Aorta (tissue), 5 donors: ENCODE results near the gene XRCC5. TPM values are rescaled to one million over a fixed set of nuclear protein-coding genes. Genes with fewer than 3 reads are reported as not detected.

Experiments
- ATAC-seq: fragments of 200-7000 bp; cut with Tn5 transposase; one replicate; pipeline ENCODE4 v1.9.1; 2022; ENCODE audit warnings: moderate library complexity; ENCODE audit not compliant: low FRiP score
- DNase-seq, 2 donors: peaks; one replicate each; pipeline ENCODE4 v3.0.0-alpha.2; 2020
- H3K27ac ChIP-seq, 2 donors: one replicate each; pipeline ENCODE4 v1.5.1; 2013; ENCODE audit warnings: low read length in 2 of 2, mild to moderate bottlenecking in 2 of 2, moderate library complexity in 2 of 2, control low read depth in 1 of 2, inconsistent platforms in 1 of 2, low read depth in 1 of 2
- H3K27me3 ChIP-seq, 2 donors: one replicate each; pipeline ENCODE4 v1.6.1; 2013; ENCODE audit warnings: control low read depth in 1 of 2, low read length in 1 of 2, mild to moderate bottlenecking in 1 of 2, moderate library complexity in 1 of 2; ENCODE audit not compliant: insufficient read depth in 2 of 2, control insufficient read depth in 1 of 2
- H3K36me3 ChIP-seq, 2 donors: one replicate each; pipeline ENCODE4 v1.6.1; 2013; ENCODE audit warnings: control low read depth in 1 of 2, low read length in 1 of 2, mild to moderate bottlenecking in 1 of 2; ENCODE audit not compliant: insufficient read depth in 2 of 2, control insufficient read depth in 1 of 2
- H3K4me1 ChIP-seq, 2 donors: one replicate each; pipeline ENCODE4 v1.6.1; 2013; ENCODE audit warnings: low read length in 2 of 2, control low read depth in 1 of 2, mild to moderate bottlenecking in 1 of 2, moderate library complexity in 1 of 2; ENCODE audit not compliant: insufficient read depth in 2 of 2, control insufficient read depth in 1 of 2
- H3K4me3 ChIP-seq, 2 donors: one replicate each; pipeline ENCODE4 v1.5.1; 2013; ENCODE audit warnings: low read length in 2 of 2, control low read depth in 1 of 2, mild to moderate bottlenecking in 1 of 2
- H3K9me3 ChIP-seq: one replicate; pipeline ENCODE4 v1.6.1; 2013; ENCODE audit warnings: mild to moderate bottlenecking, low read length; ENCODE audit not compliant: control insufficient read depth
- WGBS, 2 donors: extraction: QIAGEN DNeasy Blood & Tissue Kit; methylation state at CpG; one replicate each; pipeline ENCODE4 v1.1.7; 2013; 5-methylcytosine and 5-hydroxymethylcytosine counted together
- intact Hi-C, 2 donors: fragments of 100-400 bp; cut with DNase I; formaldehyde crosslinking; loops; one replicate each; pipeline versions ENCODE4 v1.14.2 to v1.15.0; 2022
- polyA plus RNA-seq, 2 donors: library from polyadenylated mRNA; stranded (reverse); fragments of 200-250 nt; gene quantifications; one replicate each; pipeline ENCODE4 v1.2.3, GENCODE V29; 2013
- total RNA-seq, 2 donors: library from RNA; stranded (reverse); fragmentation: NEBNext Ultra II Directional; extraction: Animal tissue kit (Norgen Biotek cat#: 25700); gene quantifications; one replicate each; pipeline ENCODE4 v1.2.1, GENCODE V29; 2021
- donor health status: healthy with polysubstance abuse.
- donor health status: Bipolar disorder and iron deficiency.
- donor health status: DM: no; HTN: no; CAD: no.
- donor health status: DM: no; HTN: no; CAD: no.
- donor health status: DM: yes; HTN: yes; CAD: no.

XRCC5 gene
- total and polyA plus RNA-seq, 4 donors: 64.0 to 189 (median 125) TPM

DNA sequence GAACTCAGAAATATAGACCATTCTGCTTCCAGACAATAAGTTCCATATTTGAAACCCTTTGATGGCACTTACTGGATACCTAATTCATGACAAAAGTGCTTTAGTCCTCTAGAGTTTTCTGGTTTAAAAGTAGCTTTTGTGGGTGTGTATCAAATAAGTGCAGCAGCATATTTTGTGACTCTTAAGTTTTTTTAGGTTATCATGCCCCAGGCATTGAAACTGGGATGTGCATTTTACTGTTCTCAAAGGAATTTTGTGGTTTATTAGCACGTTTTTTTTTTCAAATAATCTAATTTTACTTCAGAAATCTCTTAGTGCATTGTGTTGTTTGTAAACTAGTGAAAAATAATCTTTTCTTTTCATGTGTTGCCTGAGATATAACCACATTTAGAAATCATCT, 1.5 kb downstream of the XRCC5 start:
- ATAC-seq (no peak), DNase-seq (no peak)
- H3K27me3 ChIP-seq: no peaks in the 10 kb centered on the region
- peaks cover 0 to 2% of the 10 kb centered on the region in 2 donors for H3K4me1 ChIP-seq
- intact Hi-C loops: no loop called here
- H3K36me3 ChIP-seq: peaks cover 0 to 2% of the 10 kb centered on the region in 2 donors
- H3K9me3 ChIP-seq: no peaks in the 10 kb centered on the region
- 4 to 18% methylated on average over 1 of the region's 1 CpG for WGBS, 2 donors
- no peak overlapping the region for H3K27ac ChIP-seq
- H3K4me3 ChIP-seq: no peak overlapping the region

DNA sequence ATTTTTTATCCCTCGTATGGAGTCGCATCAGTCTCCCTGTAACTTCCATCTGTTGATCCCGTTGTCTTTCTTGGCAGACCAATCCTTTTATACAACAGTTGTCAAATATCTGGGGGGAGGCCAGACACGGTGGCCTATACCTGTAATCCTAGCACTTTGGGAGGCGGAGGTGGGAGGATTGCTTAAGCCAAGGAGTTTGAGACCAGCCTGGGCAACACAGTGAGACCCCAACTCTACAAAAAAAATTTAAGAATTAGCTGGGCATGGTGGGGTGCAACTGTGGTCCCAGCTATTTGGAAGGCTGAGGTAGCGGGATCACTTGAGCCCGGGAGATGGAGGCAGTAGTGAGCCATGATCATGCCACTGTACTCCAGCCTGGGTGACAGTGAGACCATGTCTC, 2.0 kb downstream of the XRCC5 start:
- peaks cover 0 to 2% of the 10 kb centered on the region in 2 donors for H3K36me3 ChIP-seq
- H3K9me3 ChIP-seq: no peaks in the 10 kb centered on the region
- no peaks in the 10 kb centered on the region for H3K27me3 ChIP-seq
- intact Hi-C loops: no loop called here
- peaks cover 0 to 2% of the 10 kb centered on the region in 2 donors for H3K4me1 ChIP-seq
- DNase-seq (no peak), ATAC-seq (no peak)
- 87% methylated on average over 7 of the region's 7 CpGs for WGBS, 2 donors
- H3K27ac ChIP-seq: no peak overlapping the region
- no peak overlapping the region for H3K4me3 ChIP-seq

DNA sequence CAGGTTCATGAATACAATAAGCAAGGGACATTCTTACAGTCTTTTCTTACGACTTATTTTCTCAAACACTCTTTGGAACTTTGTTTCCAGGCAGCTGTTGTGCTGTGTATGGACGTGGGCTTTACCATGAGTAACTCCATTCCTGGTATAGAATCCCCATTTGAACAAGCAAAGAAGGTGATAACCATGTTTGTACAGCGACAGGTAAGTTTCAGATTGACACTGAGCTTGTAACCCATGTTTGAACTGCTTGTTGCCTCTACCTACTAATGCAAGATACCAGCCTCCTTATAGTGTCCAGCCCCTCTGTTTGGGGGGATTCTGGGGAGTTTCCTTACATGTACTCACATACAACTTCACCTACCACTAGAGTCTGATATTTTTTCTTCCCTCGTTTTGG, 3.8 kb downstream of the XRCC5 start:
- intact Hi-C loops: no loop called here
- Histone ChIP-seq H3K27me3 (no peaks in the 10 kb centered on the region), H3K36me3 (peaks cover 3 to 6% of the 10 kb centered on the region in 2 donors), H3K4me3 (no peak overlapping the region), H3K9me3 (no peaks in the 10 kb centered on the region), H3K4me1 (peaks cover 2 to 6% of the 10 kb centered on the region in 2 donors), H3K27ac (no peak overlapping the region)
- DNase-seq: no peak
- WGBS, 2 donors: 80 to 87% methylated on average over 4 of the region's 4 CpGs
- no peak for ATAC-seq

DNA sequence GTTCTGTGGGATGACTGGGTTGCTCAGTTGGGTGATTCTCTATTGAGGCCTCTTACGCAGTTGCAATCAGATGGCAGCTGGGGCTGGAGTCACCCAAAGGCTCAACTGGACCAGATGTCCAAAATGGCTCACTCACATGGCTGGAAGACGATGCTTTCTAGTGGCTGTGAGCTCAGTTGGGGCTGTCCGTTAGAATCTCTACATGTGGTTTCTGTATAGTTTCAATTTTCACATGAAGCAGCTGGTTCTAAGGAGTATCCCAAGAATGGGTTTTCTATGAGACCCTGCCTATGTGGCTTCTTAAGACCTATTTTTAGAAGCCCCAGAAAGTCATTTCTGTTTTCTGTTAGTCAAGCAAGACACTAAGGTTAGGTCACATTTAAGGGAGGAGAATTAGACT, 4.4 kb downstream of the XRCC5 start:
- H3K4me1 ChIP-seq: peaks cover 2 to 6% of the 10 kb centered on the region in 2 donors
- WGBS, 2 donors: 85 to 90% methylated on average over 3 of the region's 3 CpGs
- DNase-seq: no peak
- no peaks in the 10 kb centered on the region for H3K9me3 ChIP-seq
- no peaks in the 10 kb centered on the region for H3K27me3 ChIP-seq
- peaks cover 3 to 6% of the 10 kb centered on the region in 2 donors for H3K36me3 ChIP-seq
- no peak overlapping the region for H3K27ac ChIP-seq
- ATAC-seq: no peak
- intact Hi-C loops: no loop called here
- no peak overlapping the region for H3K4me3 ChIP-seq

DNA sequence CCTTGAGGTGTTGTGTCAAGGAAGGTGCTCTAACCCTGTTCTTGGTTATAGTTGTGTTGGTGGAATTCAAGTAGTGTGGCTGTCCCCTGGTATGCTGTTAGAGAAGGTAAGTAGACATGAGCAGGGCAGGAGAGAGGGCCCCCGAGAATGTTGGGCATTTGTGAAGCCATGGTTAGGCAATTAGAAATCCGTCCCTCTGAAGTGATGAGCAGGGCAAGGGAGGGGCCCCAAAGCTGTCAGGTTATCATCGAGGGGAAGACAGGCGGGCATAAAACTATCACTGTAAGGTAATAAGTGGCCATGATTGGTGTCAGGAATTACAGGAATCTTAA, 5.2 kb downstream of the XRCC5 start:
- DNase-seq: no peak
- no peaks in the 10 kb centered on the region for H3K27me3 ChIP-seq
- H3K4me1 ChIP-seq: peaks cover 2 to 6% of the 10 kb centered on the region in 2 donors
- no peak overlapping the region for H3K4me3 ChIP-seq
- intact Hi-C loops: no loop called here
- peaks cover 3 to 6% of the 10 kb centered on the region in 2 donors for H3K36me3 ChIP-seq
- H3K9me3 ChIP-seq: no peaks in the 10 kb centered on the region
- WGBS, 2 donors: 37 to 38% methylated on average over 4 of the region's 4 CpGs
- peak overlapping the region in 1 of 2 donors; percentile 24 for H3K27ac ChIP-seq
- ATAC-seq: no peak

DNA sequence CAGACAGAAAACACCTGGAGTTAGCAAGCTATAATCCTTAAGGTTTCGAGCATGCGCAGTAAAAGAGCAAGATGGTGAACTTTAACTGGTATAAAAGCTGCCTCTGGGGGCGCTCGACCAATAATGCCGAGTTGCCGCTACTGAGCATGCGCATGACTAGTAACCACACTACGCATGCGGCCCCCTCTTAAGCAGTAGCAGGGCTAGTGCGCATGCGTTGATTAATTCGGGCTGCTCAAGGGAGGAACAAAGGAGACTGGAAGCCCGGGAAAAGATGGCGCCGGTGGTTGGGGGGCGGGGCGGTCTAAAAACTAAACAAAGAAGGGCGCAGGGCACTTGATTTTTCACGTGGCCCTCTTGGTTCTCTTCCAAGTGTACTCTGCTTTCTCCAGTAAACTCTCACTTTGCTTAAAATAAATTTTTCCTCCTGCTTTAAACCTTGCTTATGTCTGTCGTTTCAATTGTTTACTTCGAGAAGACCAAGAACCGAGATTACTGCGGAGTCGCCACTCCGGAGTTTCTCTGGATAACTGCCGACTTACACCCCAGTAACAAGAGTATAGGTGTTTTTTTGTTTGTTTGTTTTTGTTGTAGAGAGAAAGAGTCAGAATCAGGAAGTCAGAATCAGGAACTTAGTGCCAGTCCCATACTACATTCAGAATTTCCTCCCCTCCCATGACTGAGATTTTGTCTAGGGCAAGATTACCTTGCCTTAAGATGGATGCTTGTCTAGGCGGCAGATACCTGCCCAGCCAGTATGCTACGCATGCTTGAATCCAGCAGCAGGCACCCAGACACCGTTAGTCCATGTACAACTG, 5.8 kb downstream of the XRCC5 start:
- no peaks in the 10 kb centered on the region for H3K9me3 ChIP-seq
- H3K4me3 ChIP-seq: peak overlapping the region; percentile 87 to 92
- peaks cover 2 to 6% of the 10 kb centered on the region in 2 donors for H3K4me1 ChIP-seq
- WGBS, 2 donors: 8% methylated on average over 29 of the region's 29 CpGs
- DNase-seq (peak; percentile 98 to 99), ATAC-seq (peak; percentile 96)
- no peaks in the 10 kb centered on the region for H3K27me3 ChIP-seq
- intact Hi-C loops: no loop called here
- peaks cover 3 to 6% of the 10 kb centered on the region in 2 donors for H3K36me3 ChIP-seq
- peak overlapping the region in 1 of 2 donors; percentile 75 for H3K27ac ChIP-seq

DNA sequence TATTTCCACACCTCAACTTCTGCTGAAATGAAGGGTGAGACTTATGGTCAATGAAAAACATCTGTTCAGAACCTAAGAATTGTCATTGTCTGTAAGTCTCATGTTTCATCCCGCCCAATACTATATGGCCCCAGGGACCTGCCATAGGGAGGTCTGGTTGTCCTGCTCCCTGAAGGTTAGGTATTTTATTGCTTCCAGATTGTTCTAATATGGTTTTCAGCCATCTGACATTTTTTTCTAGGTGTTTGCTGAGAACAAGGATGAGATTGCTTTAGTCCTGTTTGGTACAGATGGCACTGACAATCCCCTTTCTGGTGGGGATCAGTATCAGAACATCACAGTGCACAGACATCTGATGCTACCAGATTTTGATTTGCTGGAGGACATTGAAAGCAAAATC, 7.3 kb downstream of the XRCC5 start:
- no peak overlapping the region for H3K27ac ChIP-seq
- no peaks in the 10 kb centered on the region for H3K27me3 ChIP-seq
- 79 to 91% methylated on average over 1 of the region's 1 CpG for WGBS, 2 donors
- H3K4me3 ChIP-seq: no peak overlapping the region
- H3K36me3 ChIP-seq: peaks cover 5 to 8% of the 10 kb centered on the region in 2 donors
- no peak for DNase-seq
- no peaks in the 10 kb centered on the region for H3K9me3 ChIP-seq
- no peak for ATAC-seq
- peaks cover 2 to 6% of the 10 kb centered on the region in 2 donors for H3K4me1 ChIP-seq
- intact Hi-C loops: no loop called here

DNA sequence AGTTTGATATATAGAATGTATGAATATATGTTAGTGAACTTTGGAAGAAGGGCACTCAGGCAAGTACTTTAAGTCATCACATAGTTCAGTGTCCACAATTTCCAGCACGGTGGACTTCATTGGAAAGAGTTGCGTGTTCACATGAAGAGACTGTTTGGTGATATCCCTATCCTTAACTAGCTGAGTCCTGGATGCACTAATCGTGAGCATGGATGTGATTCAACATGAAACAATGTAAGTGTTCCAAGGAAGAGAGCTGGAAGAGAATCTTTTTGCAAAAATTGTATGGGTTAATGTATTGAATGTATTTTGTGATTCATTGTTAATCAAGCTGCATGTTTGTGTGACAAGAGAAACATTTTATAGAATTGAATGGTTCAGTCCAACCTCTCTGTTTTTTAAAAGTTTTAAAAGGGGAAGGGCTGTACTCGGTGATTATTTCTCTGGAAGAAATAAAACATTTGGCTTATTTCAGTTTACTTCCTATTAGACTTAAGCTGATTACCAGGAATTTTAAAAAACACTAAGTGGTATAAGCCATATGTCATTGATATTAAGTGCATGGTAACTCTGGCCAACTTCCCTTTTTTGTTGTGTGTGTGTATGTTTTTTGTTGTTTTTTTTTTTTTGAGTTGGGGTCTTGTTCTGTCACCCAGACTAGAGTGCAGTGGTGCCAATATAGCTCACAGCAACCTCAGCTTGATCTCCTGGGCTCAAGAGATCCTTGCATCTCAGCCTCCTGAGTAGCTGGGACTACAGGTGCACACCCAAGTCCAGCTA, 8.6 kb downstream of the XRCC5 start:
- Histone ChIP-seq H3K9me3 (no peaks in the 10 kb centered on the region), H3K27ac (no peak overlapping the region), H3K27me3 (no peaks in the 10 kb centered on the region), H3K36me3 (peaks cover 7 to 11% of the 10 kb centered on the region in 2 donors), H3K4me3 (no peak overlapping the region), H3K4me1 (peaks cover 0 to 6% of the 10 kb centered on the region in 2 donors)
- 74 to 75% methylated on average over 4 of the region's 4 CpGs for WGBS, 2 donors
- DNase-seq (no peak), ATAC-seq (no peak)
- intact Hi-C loops: no loop called here
